HTERT RPE-1 (cell line): ENCODE measurements around the gene POLR3F.
"Not testable (repeated sequence)": the region's sequence is repeated elsewhere in the genome, so short reads cannot be mapped to it uniquely, and the experiment has no call there.

ENCODE experiments used
- in situ Hi-C: fragments of 300-500 bp; cut with MboI; formaldehyde crosslinking; loops from 4 replicates; pipeline ENCODE4 v1.14.3; 2020; ENCODE audit warnings: low sequenced_read_pairs

Gene POLR3F

GRCh38 chr20:18504479-18505060 is 37.4 kb downstream of the POLR3F start:
- in situ Hi-C loops = no loop called here

GRCh38 chr20:18506744-18507143 is 39.6 kb downstream of the POLR3F start:
- in situ Hi-C loops = no loop called here

- in situ Hi-C loops = no loop called here
Measured at GRCh38 chr20:18507218-18508191, 40.3 kb downstream of the POLR3F start, which contains the start of gene SEC23B. SEC23B (plus strand) TSS chr20:18507940; CDS start chr20:18510836, 2,896 bp downstream.

- in situ Hi-C loops = no loop called here
Measured at GRCh38 chr20:18511571-18511970, 44.4 kb downstream of the POLR3F start.

GRCh38 chr20:18513208-18513607 is 46.0 kb downstream of the POLR3F start:
- in situ Hi-C loops = no loop called here

GRCh38 chr20:18514127-18514526 is 46.9 kb downstream of the POLR3F start:
- in situ Hi-C loops = no loop called here

GRCh38 chr20:18515973-18516372 is 48.8 kb downstream of the POLR3F start:
- in situ Hi-C loops = no loop called here

GRCh38 chr20:18522066-18522465 is 54.9 kb downstream of the POLR3F start:
- in situ Hi-C loops = not testable (repeated sequence)

GRCh38 chr20:18523066-18523465 is 55.9 kb downstream of the POLR3F start:
- in situ Hi-C loops = no loop called here

GRCh38 chr20:18524646-18525045 is 57.5 kb downstream of the POLR3F start:
- in situ Hi-C loops = no loop called here

GRCh38 chr20:18526761-18527160 is 59.6 kb downstream of the POLR3F start:
- in situ Hi-C loops = not testable (repeated sequence)

GRCh38 chr20:18527339-18527738 is 60.1 kb downstream of the POLR3F start:
- in situ Hi-C loops = no loop called here

GRCh38 chr20:18527836-18528235 is 60.6 kb downstream of the POLR3F start:
- in situ Hi-C loops = no loop called here

GRCh38 chr20:18529041-18529440 is 61.9 kb downstream of the POLR3F start:
- in situ Hi-C loops = no loop called here

GRCh38 chr20:18532626-18533025 is 65.4 kb downstream of the POLR3F start:
- in situ Hi-C loops = no loop called here

GRCh38 chr20:18533491-18533890 is 66.3 kb downstream of the POLR3F start:
- in situ Hi-C loops = no loop called here

- in situ Hi-C loops = no loop called here
Measured at GRCh38 chr20:18533978-18534644, 66.9 kb downstream of the POLR3F start.
